Measurements from ENCODE around the gene RS1.

- TF ChIP-seq POLR2A (IDR thresholded peaks at IDR 0.05; ENCODE audit: low read depth, low read length): peak; percentile 22; the same call in 1 of the 2 replicates
- TF ChIP-seq POLR2AphosphoS5 (IDR thresholded peaks at IDR 0.05; ENCODE audit: low read depth, low read length): no peak
Observed at GRCh38 chrX:18674788-18675735, 3.2 kb upstream of the RS1 start.

Data from GM12892 (cell line).